HEK293 (cell line): Measurements from ENCODE around the gene SPTLC1.

Experiments
- ZNF324 ChIP-seq: fragments of 450-650 bp; formaldehyde crosslinking; IDR thresholded peaks from 2 replicates; pipeline ENCODE4 v1.5.1; 2016; ENCODE audit warnings: missing biosample characterization, missing genetic modification characterization
- TF ChIP-seq, protein P1 (sequence below): fragments of 450-650 bp; formaldehyde crosslinking; IDR thresholded peaks from 2 replicates; pipeline ENCODE4 v1.5.1; 2016; ENCODE audit warnings: missing biosample characterization, missing genetic modification characterization
- TF ChIP-seq, protein P2 (sequence below): fragments of 450-650 bp; formaldehyde crosslinking; IDR thresholded peaks from 2 replicates; pipeline ENCODE4 v1.5.1; 2016; ENCODE audit warnings: missing biosample characterization, missing genetic modification characterization, borderline replicate concordance

GRCh38 chr9:92064711-92065110, 50.5 kb downstream of the SPTLC1 start:
- TF ChIP-seq ZNF324 (tag by site-specific recombination) = no peak
- TF ChIP-seq, protein P1, sequence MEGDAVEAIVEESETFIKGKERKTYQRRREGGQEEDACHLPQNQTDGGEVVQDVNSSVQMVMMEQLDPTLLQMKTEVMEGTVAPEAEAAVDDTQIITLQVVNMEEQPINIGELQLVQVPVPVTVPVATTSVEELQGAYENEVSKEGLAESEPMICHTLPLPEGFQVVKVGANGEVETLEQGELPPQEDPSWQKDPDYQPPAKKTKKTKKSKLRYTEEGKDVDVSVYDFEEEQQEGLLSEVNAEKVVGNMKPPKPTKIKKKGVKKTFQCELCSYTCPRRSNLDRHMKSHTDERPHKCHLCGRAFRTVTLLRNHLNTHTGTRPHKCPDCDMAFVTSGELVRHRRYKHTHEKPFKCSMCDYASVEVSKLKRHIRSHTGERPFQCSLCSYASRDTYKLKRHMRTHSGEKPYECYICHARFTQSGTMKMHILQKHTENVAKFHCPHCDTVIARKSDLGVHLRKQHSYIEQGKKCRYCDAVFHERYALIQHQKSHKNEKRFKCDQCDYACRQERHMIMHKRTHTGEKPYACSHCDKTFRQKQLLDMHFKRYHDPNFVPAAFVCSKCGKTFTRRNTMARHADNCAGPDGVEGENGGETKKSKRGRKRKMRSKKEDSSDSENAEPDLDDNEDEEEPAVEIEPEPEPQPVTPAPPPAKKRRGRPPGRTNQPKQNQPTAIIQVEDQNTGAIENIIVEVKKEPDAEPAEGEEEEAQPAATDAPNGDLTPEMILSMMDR (tag by site-specific recombination) = no peak
- TF ChIP-seq, protein P2, sequence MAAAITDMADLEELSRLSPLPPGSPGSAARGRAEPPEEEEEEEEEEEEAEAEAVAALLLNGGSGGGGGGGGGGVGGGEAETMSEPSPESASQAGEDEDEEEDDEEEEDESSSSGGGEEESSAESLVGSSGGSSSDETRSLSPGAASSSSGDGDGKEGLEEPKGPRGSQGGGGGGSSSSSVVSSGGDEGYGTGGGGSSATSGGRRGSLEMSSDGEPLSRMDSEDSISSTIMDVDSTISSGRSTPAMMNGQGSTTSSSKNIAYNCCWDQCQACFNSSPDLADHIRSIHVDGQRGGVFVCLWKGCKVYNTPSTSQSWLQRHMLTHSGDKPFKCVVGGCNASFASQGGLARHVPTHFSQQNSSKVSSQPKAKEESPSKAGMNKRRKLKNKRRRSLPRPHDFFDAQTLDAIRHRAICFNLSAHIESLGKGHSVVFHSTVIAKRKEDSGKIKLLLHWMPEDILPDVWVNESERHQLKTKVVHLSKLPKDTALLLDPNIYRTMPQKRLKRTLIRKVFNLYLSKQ (tag by site-specific recombination) = no peak
